ENCODE data around the gene PLA2G2F.

- TF ChIP-seq RFX5 (IDR thresholded peaks at IDR 0.05; ENCODE audit: borderline replicate concordance, low read depth, low read length) (no peak), EP300 (IDR thresholded peaks at IDR 0.05; ENCODE audit: borderline replicate concordance in 1 of 2, low read depth in 2 of 2, low read length in 2 of 2) (no peak), JUN (IDR thresholded peaks at IDR 0.05; ENCODE audit: low read depth, low read length) (no peak), CEBPB (IDR thresholded peaks at IDR 0.05; ENCODE audit: low read depth, low read length) (no peak), SUZ12 (IDR thresholded peaks at IDR 0.05; ENCODE audit: low read length) (no peak), RAD21 (IDR thresholded peaks at IDR 0.05 in 1 of 2, conservative IDR thresholded peaks at IDR 0.05 in 1 of 2; ENCODE audit: low read depth in 2 of 2, low read length in 2 of 2) (no peak), BRCA1 (IDR thresholded peaks at IDR 0.05; ENCODE audit: low read depth, low read length) (no peak)
- TF ChIP-seq, protein P1, sequence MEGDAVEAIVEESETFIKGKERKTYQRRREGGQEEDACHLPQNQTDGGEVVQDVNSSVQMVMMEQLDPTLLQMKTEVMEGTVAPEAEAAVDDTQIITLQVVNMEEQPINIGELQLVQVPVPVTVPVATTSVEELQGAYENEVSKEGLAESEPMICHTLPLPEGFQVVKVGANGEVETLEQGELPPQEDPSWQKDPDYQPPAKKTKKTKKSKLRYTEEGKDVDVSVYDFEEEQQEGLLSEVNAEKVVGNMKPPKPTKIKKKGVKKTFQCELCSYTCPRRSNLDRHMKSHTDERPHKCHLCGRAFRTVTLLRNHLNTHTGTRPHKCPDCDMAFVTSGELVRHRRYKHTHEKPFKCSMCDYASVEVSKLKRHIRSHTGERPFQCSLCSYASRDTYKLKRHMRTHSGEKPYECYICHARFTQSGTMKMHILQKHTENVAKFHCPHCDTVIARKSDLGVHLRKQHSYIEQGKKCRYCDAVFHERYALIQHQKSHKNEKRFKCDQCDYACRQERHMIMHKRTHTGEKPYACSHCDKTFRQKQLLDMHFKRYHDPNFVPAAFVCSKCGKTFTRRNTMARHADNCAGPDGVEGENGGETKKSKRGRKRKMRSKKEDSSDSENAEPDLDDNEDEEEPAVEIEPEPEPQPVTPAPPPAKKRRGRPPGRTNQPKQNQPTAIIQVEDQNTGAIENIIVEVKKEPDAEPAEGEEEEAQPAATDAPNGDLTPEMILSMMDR (IDR thresholded peaks at IDR 0.05; ENCODE audit: control extremely low read depth in 1 of 3, insufficient read depth in 1 of 3, low read depth in 1 of 3, low read length in 3 of 3) = no peak
- TF ChIP-seq, protein P2, sequence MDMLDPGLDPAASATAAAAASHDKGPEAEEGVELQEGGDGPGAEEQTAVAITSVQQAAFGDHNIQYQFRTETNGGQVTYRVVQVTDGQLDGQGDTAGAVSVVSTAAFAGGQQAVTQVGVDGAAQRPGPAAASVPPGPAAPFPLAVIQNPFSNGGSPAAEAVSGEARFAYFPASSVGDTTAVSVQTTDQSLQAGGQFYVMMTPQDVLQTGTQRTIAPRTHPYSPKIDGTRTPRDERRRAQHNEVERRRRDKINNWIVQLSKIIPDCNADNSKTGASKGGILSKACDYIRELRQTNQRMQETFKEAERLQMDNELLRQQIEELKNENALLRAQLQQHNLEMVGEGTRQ (IDR thresholded peaks at IDR 0.05; ENCODE audit: low read length) = no peak
Observed at GRCh38 chr1:20138961-20139550, at the start of gene PLA2G2F.
